ES-I3 (cell line): Measurements from ENCODE around the gene MYADML2.

ENCODE experiments used
- H3K36me3 ChIP-seq: 2 replicates; pipeline ENCODE4 v1.6.1; 2013; ENCODE audit warnings: mild to moderate bottlenecking, low read length, control low read depth, moderate library complexity; ENCODE audit not compliant: insufficient read depth
- H3K4me1 ChIP-seq: 2 replicates; pipeline ENCODE4 v1.6.1; 2013; ENCODE audit warnings: mild to moderate bottlenecking, control low read depth, low read length; ENCODE audit not compliant: insufficient read depth
- H3K9ac ChIP-seq: 2 replicates; pipeline ENCODE4 v1.6.1; 2013; ENCODE audit warnings: low read depth, mild to moderate bottlenecking, low read length, moderate library complexity
- H3K9me3 ChIP-seq: 2 replicates; pipeline ENCODE4 v1.6.1; 2013; ENCODE audit warnings: mild to moderate bottlenecking, low read length, moderate library complexity; ENCODE audit not compliant: control insufficient read depth, insufficient read depth

MYADML2 gene

GRCh38 chr17:81967533-81968395 is 20.7 kb upstream of the MYADML2 start:
- no peaks in the 10 kb centered on the region for H3K9me3 ChIP-seq
- H3K9ac ChIP-seq, result peak overlapping the region; percentile 15
- no peaks in the 10 kb centered on the region for H3K36me3 ChIP-seq
- peaks cover 16% of the 10 kb centered on the region for H3K4me1 ChIP-seq

- Histone ChIP-seq H3K4me1 (peaks cover 18% of the 10 kb centered on the region), H3K36me3 (no peaks in the 10 kb centered on the region), H3K9ac (peak overlapping the region; percentile 10; the same call in 1 of the 2 replicates), H3K9me3 (no peaks in the 10 kb centered on the region)
These were observed 20.2 kb upstream of the MYADML2 start for GRCh38 chr17:81967244-81967532.

GRCh38 chr17:81966343-81967243 is 19.6 kb upstream of the MYADML2 start:
- 0 out of 2 replicates have a peak overlapping the region, but pooled peaks have one; percentile 10 for H3K9ac ChIP-seq
- peaks cover 19% of the 10 kb centered on the region for H3K4me1 ChIP-seq
- H3K9me3 ChIP-seq, result no peaks in the 10 kb centered on the region
- H3K36me3 ChIP-seq, result no peaks in the 10 kb centered on the region

- Histone ChIP-seq H3K4me1 (peaks cover 19% of the 10 kb centered on the region), H3K9me3 (no peaks in the 10 kb centered on the region), H3K36me3 (no peaks in the 10 kb centered on the region), H3K9ac (no peak overlapping the region)
These were observed 17.2 kb upstream of the MYADML2 start for GRCh38 chr17:81964081-81964849.

DNA sequence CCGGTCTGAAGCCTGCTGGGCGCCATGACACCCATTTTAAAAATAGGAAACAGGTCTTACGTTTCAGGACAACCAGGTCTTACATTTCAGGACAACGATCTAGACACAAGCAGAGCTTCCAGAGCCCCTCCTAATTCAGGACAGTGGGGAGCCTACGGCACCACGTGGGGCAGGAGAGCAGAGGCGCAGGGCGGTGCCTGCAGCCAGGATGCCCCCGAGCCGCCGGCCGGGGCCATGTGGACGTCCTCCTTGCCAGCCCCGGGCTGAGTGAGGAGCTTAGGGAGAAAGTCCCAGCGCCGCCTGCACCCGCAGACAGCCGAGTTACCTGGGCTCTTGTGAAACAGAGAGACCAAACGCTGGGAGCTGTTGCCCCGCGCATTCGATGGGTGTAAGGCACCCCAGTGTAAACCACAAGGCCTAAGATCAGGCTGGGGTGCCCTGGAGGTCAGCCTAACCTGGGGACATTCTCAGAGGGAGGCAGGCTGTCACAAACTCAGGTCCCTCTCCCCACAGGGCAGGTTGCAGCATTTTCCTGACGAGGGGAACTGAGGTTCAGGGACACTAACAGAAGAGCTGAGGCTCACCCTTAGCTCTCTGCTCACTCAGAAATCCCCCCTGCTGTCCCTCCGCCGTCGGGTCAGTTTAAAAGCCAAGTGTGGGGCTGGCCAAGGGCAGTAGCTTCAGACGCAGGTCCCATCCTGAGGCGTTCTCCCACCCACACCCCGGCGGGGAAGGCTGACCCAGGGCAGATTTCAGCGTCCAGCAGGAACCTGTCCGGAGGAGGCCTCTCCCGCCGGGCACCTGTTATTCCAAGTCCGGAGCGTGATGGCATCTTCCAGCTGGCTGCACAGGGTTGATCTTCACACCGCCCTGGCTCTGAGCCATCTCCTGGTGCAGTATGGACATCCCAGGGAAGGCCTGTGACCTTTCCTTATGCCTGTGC is 15.7 kb upstream of the MYADML2 start:
- Histone ChIP-seq H3K9me3 (no peaks in the 10 kb centered on the region), H3K4me1 (peaks cover 13% of the 10 kb centered on the region; the same call in 1 of the 2 replicates), H3K36me3 (no peaks in the 10 kb centered on the region), H3K9ac (no peak overlapping the region)

- no peaks in the 10 kb centered on the region for H3K9me3 ChIP-seq
- H3K36me3 ChIP-seq, result no peaks in the 10 kb centered on the region
- H3K9ac ChIP-seq, result peak overlapping the region; percentile 40; the same call in 1 of the 2 replicates
- H3K4me1 ChIP-seq, result peaks cover 3% of the 10 kb centered on the region; the same call in 1 of the 2 replicates
These were observed 14.8 kb upstream of the MYADML2 start for GRCh38 chr17:81961521-81962498.

- no peaks in the 10 kb centered on the region for H3K36me3 ChIP-seq
- H3K9ac ChIP-seq, result peak within 1 kb of the TSS; percentile 49; the same call in 1 of the 2 replicates
- H3K4me1 ChIP-seq, result peaks cover 3% of the 10 kb centered on the region; the same call in 1 of the 2 replicates
- no peaks in the 10 kb centered on the region for H3K9me3 ChIP-seq
These were observed 14.1 kb upstream of the MYADML2 start, which contains the start of gene NOTUM for GRCh38 chr17:81961087-81961511. TSS of gene NOTUM (minus strand) at chr17:81961187. CDS start at chr17:81960909, 278 bp downstream.

DNA sequence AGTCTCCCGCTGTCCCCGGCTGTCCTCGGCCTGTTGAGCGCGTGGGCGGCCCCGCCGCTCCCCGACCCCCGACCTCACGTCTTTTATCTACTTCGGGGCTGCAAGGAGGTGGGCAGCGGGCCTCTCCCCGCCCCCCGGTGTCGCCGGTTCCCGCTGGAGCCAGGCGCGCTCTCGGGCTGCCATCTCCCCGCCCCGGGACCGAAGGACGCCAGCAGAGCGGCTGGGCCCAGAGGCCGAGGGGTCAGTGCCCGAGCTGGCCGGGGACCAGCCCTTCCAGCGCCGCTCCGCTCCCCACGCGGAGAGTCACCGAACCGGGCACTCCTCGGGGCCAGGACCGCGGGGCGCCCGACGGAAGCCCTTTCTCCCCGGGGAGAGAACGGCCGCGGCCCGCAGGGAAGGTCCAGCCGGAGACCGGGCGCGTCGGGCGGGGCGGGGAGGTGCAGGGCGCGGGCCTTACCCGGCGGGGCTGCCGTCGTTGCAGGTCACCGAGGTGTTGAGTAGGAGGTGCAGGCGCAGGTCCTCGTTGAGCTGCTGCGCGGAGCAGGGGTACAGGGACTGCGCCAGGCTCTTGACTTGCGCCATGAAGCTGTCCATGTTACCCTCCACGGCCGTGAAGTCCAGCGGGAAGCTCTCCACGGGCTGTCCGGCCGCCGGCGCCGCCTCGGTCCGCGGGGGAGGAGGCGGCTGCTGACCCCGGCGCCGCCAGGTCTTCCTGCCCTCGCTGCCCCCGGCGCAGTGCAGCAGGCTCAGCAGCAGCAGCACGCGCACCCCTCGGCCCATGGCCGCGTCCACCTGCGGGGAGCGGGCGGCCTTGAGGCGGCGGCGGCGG is 13.3 kb upstream of the MYADML2 start:
- no peaks in the 10 kb centered on the region for H3K36me3 ChIP-seq
- no peaks in the 10 kb centered on the region for H3K9me3 ChIP-seq
- peak overlapping the region; percentile 49; the same call in 1 of the 2 replicates for H3K9ac ChIP-seq
- peaks cover 3% of the 10 kb centered on the region; the same call in 1 of the 2 replicates for H3K4me1 ChIP-seq

- peaks cover 3% of the 10 kb centered on the region; the same call in 1 of the 2 replicates for H3K4me1 ChIP-seq
- H3K9ac ChIP-seq, result peak overlapping the region; percentile 49; the same call in 1 of the 2 replicates
- no peaks in the 10 kb centered on the region for H3K36me3 ChIP-seq
These were observed 12.5 kb upstream of the MYADML2 start for GRCh38 chr17:81959362-81960129.

DNA sequence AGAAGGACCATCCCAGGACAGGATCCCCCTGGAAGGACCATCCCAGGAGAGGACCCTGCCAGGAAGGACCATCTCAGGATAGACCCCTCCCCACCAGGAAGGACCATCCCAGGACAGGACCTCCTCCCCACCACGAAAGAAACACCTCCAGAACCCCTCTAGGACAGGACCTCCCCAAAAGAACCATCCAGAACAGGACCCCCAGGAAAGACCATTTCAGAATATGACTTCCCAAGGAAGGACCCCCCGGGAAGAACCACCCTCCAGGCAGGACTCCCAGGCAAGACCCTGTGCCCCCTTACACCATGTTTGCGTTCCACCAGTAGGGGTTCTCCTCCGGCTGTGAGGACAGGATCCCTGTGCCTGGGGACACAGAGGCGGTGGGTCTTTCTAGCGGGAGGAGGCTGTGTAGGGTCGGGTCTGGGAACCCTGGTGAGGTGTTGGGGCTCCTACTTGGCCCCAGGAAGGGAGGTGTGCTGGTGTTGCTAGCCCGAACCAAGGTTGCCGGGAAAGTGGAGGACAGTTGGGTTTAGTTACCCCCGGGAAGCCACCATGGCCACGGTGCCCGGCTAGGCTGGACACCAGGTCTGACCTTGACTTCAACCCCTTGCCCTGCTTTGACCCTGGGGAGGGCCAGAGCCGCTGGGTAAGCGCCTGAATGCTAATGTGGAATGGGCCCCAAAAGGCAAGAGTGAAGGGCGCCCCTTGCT is 11.8 kb upstream of the MYADML2 start:
- no peak overlapping the region; the same call in 1 of the 2 replicates for H3K9ac ChIP-seq
- H3K36me3 ChIP-seq, result no peaks in the 10 kb centered on the region
- H3K4me1 ChIP-seq, result peaks cover 3% of the 10 kb centered on the region; the same call in 1 of the 2 replicates
- H3K9me3 ChIP-seq, result no peaks in the 10 kb centered on the region

More at GRCh38 chr17:81959362-81960129, 12.5 kb upstream of the MYADML2 start:
- no peaks in the 10 kb centered on the region for H3K9me3 ChIP-seq
